Activated T-helper 1 cell treated with anti-CD3 and anti-CD28 coated beads, Interleukin-12 subunit alpha, Interleukin-12 subunit beta, Interleukin-2, Interleukin-4 antibody, amounts not matched to agents 30 ng/mL and 10 ng/mL and 1 ng/mL, durations not matched to agents 14 hours and 24 hours and 36 hours (primary cell): ENCODE measurements around the gene SLC2A1. TPM values are rescaled to one million over a fixed set of nuclear protein-coding genes. Genes with fewer than 3 reads are reported as not detected.

Experiments used
- DNase-seq: peaks from one replicate; pipeline ENCODE4 v3.0.0; 2021; ENCODE audit warnings: low spot score
- H3K27ac Mint-ChIP-seq: one replicate; pipeline ENCODE4 v1.8.0; 2021; ENCODE audit warnings: mild to moderate bottlenecking, mixed read lengths
- H3K27me3 Mint-ChIP-seq: one replicate; pipeline ENCODE4 v1.8.0; 2022; ENCODE audit warnings: mild to moderate bottlenecking, moderate library complexity, mixed read lengths; ENCODE audit not compliant: insufficient read depth
- H3K36me3 Mint-ChIP-seq: one replicate; pipeline ENCODE4 v1.8.0; 2021; ENCODE audit warnings: low read depth, mixed read lengths
- H3K4me1 Mint-ChIP-seq: one replicate; pipeline ENCODE4 v1.8.0; 2021; ENCODE audit warnings: low read depth, mixed read lengths
- H3K4me3 Mint-ChIP-seq: one replicate; pipeline ENCODE4 v1.8.0; 2021; ENCODE audit warnings: mild to moderate bottlenecking, moderate library complexity, mixed read lengths
- H3K9me3 Mint-ChIP-seq: one replicate; pipeline ENCODE4 v1.8.0; 2021; ENCODE audit warnings: mixed read lengths
- intact Hi-C: fragments of 100-400 bp; cut with micrococcal nuclease; formaldehyde crosslinking; loops from one replicate; pipeline ENCODE4 v1.15.1; 2024
- total RNA-seq: library from RNA; stranded (reverse); gene quantifications from 2 replicates; pipeline ENCODE4 v1.2.3, GENCODE V29; 2022

Gene SLC2A1
- total RNA-seq, 1 donor from 2014 or later = 111 TPM

DNA sequence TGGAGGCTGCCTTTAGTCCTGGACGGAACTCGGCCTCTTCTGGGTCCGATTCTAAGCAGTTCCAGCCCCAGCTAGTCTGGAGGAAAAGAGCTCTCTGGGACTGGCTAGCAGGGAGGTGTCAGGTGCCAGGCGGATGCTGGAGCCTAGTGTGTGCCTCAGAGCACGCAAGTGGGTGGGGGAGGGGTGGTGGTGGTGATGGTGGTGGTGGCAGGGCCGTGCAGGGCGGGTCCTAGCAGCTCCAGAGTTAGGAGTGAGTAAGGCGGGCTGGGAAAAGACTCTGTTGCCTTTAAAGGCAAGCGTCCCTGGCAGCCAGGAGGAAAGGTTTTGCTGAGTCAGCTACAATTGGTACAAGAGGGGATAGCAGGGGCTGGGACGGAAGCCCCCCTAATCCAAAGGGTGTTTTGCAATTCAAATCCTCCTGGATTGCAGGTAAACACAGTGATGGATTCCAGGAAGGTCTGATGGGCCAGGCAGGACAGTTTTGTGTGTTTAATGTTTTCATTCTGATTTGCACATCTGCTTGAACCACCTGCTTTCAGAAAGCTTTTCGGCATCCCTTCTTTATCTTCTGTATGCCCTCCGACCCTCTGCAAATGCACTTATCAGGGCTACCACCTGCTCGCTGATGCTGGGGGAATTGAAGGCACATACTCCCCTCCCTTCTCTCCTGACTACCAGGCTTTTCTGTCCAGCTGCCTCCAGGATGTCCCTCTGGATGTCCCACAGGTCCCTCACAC, 4.1 kb upstream of the SLC2A1 start:
- peaks cover 10% of the 10 kb centered on the region for H3K36me3 Mint-ChIP-seq
- no peak overlapping the region for H3K27ac Mint-ChIP-seq
- H3K27me3 Mint-ChIP-seq = peaks cover 6% of the 10 kb centered on the region
- peaks cover 26% of the 10 kb centered on the region for H3K4me1 Mint-ChIP-seq
- no peaks in the 10 kb centered on the region for H3K9me3 Mint-ChIP-seq
- no peak for DNase-seq
- intact Hi-C loops = no loop called here
- H3K4me3 Mint-ChIP-seq = no peak overlapping the region

- Mint-ChIP-seq H3K27me3 (peaks cover 6% of the 10 kb centered on the region), H3K9me3 (no peaks in the 10 kb centered on the region), H3K4me3 (no peak overlapping the region), H3K4me1 (peaks cover 32% of the 10 kb centered on the region), H3K36me3 (peaks cover 20% of the 10 kb centered on the region), H3K27ac (no peak overlapping the region)
- no peak for DNase-seq
- intact Hi-C loops = no loop called here
Measured at GRCh38 chr1:42961312-42962091, 2.8 kb upstream of the SLC2A1 start.

GRCh38 chr1:42960566-42961311, 2.1 kb upstream of the SLC2A1 start:
- intact Hi-C loops = no loop called here
- H3K9me3 Mint-ChIP-seq = no peaks in the 10 kb centered on the region
- peaks cover 37% of the 10 kb centered on the region for H3K4me1 Mint-ChIP-seq
- peaks cover 24% of the 10 kb centered on the region for H3K36me3 Mint-ChIP-seq
- H3K27me3 Mint-ChIP-seq = peaks cover 6% of the 10 kb centered on the region
- DNase-seq = no peak
- peak overlapping the region; percentile 97 for H3K4me3 Mint-ChIP-seq
- peak overlapping the region; percentile 35 for H3K27ac Mint-ChIP-seq

- intact Hi-C loops = no loop called here
- H3K4me1 Mint-ChIP-seq = peaks cover 43% of the 10 kb centered on the region
- H3K9me3 Mint-ChIP-seq = no peaks in the 10 kb centered on the region
- H3K27me3 Mint-ChIP-seq = peaks cover 6% of the 10 kb centered on the region
- peaks cover 28% of the 10 kb centered on the region for H3K36me3 Mint-ChIP-seq
- peak overlapping the region; percentile 97 for H3K4me3 Mint-ChIP-seq
- H3K27ac Mint-ChIP-seq = peak overlapping the region; percentile 13
- DNase-seq = no peak
Measured at GRCh38 chr1:42960122-42960390, 1.4 kb upstream of the SLC2A1 start.

GRCh38 chr1:42957880-42958487, 684 bp downstream of the SLC2A1 start:
- H3K27me3 Mint-ChIP-seq = peaks cover 2% of the 10 kb centered on the region
- H3K4me3 Mint-ChIP-seq = peak overlapping the region; percentile 94
- intact Hi-C loops = loop anchor here (1.0 to 10.0 kb wide), 10 partner anchors 17 to 697 kb away; partner anchors contain the start of genes C1orf50, CFAP57, EBNA1BP2 and FOXJ3
- peak; percentile 71 for DNase-seq
- H3K4me1 Mint-ChIP-seq = peaks cover 48% of the 10 kb centered on the region
- H3K27ac Mint-ChIP-seq = peak overlapping the region; percentile 91
- H3K36me3 Mint-ChIP-seq = peaks cover 40% of the 10 kb centered on the region
- no peaks in the 10 kb centered on the region for H3K9me3 Mint-ChIP-seq

DNA sequence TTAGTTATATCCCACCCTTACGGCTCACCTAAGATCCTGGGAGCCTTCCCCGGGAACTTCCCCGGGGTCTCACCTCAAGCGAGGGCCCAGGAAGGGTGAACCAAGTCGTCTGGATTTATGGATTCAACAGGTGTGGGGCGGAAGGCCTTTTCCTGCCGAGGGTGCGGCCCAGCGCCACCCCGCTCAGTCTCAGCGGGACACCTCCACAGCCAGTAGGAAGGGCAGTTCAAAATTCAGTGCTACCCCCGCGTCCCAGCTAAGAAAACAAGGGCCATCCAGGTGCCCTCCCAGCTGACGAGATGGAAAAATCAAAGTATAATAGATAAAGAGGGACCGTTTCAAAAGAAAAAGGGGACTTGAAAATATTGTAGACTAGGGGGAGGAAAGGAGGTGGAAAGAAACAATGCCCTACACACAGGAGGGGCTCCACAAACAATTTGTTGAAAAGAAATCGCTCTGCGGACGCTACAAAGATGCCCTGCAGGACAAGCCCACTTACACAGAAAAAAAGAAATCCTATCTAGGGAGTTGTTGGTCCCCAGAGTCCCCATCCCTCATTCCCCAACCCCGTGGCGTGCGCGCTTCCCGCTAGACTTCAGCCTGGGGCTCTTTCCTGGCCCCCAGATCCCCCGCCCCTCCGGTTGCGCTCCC, 1.3 kb downstream of the SLC2A1 start:
- intact Hi-C loops = loop anchor here (10.0 kb wide), 3 partner anchors 503 to 697 kb away; partner anchors contain the start of genes FOXJ3, KDM4A, PPCS and ZMYND12
- peaks cover 53% of the 10 kb centered on the region for H3K4me1 Mint-ChIP-seq
- peaks cover 40% of the 10 kb centered on the region for H3K36me3 Mint-ChIP-seq
- H3K27ac Mint-ChIP-seq = peak overlapping the region; percentile 91
- peak overlapping the region; percentile 94 for H3K4me3 Mint-ChIP-seq
- no peaks in the 10 kb centered on the region for H3K9me3 Mint-ChIP-seq
- DNase-seq = no peak
- H3K27me3 Mint-ChIP-seq = peaks cover 2% of the 10 kb centered on the region

GRCh38 chr1:42956739-42957138, 1.9 kb downstream of the SLC2A1 start:
- peaks cover 2% of the 10 kb centered on the region for H3K27me3 Mint-ChIP-seq
- intact Hi-C loops = loop anchor here (10.0 kb wide), 3 partner anchors 502 to 698 kb away; partner anchors contain the start of genes FOXJ3, KDM4A, PPCS and ZMYND12

GRCh38 chr1:42955311-42956063, 3.2 kb downstream of the SLC2A1 start:
- no peak for DNase-seq
- H3K27me3 Mint-ChIP-seq = no peaks in the 10 kb centered on the region
- intact Hi-C loops = loop anchor here (10.0 kb wide), 3 partner anchors 501 to 699 kb away; partner anchors contain the start of genes FOXJ3, KDM4A, PPCS and ZMYND12
- H3K4me1 Mint-ChIP-seq = peaks cover 63% of the 10 kb centered on the region
- H3K36me3 Mint-ChIP-seq = peaks cover 41% of the 10 kb centered on the region
- H3K27ac Mint-ChIP-seq = peak overlapping the region; percentile 72
- H3K9me3 Mint-ChIP-seq = no peaks in the 10 kb centered on the region
- H3K4me3 Mint-ChIP-seq = peak overlapping the region; percentile 80

More at GRCh38 chr1:42956739-42957138, 1.9 kb downstream of the SLC2A1 start:
- DNase-seq = no peak
- peak overlapping the region; percentile 91 for H3K27ac Mint-ChIP-seq
- no peaks in the 10 kb centered on the region for H3K9me3 Mint-ChIP-seq
- peaks cover 41% of the 10 kb centered on the region for H3K36me3 Mint-ChIP-seq
- peak overlapping the region; percentile 94 for H3K4me3 Mint-ChIP-seq
- H3K4me1 Mint-ChIP-seq = peaks cover 59% of the 10 kb centered on the region

- no peaks in the 10 kb centered on the region for H3K9me3 Mint-ChIP-seq
- H3K4me3 Mint-ChIP-seq = peak overlapping the region; percentile 50
- peak overlapping the region; percentile 46 for H3K27ac Mint-ChIP-seq
Measured at GRCh38 chr1:42953182-42954180, 5.2 kb downstream of the SLC2A1 start.

GRCh38 chr1:42952303-42953001, 6.2 kb downstream of the SLC2A1 start:
- Mint-ChIP-seq H3K4me1 (peaks cover 81% of the 10 kb centered on the region), H3K27me3 (no peaks in the 10 kb centered on the region), H3K4me3 (peak overlapping the region; percentile 55), H3K36me3 (peaks cover 50% of the 10 kb centered on the region), H3K9me3 (no peaks in the 10 kb centered on the region), H3K27ac (peak overlapping the region; percentile 68)
- DNase-seq = no peak
- intact Hi-C loops = loop anchor here (10.0 kb wide), 3 partner anchors 498 to 702 kb away; partner anchors contain the start of genes FOXJ3, KDM4A, PPCS and ZMYND12

More at GRCh38 chr1:42953182-42954180, 5.2 kb downstream of the SLC2A1 start:
- no peak for DNase-seq
- Mint-ChIP-seq H3K27me3 (no peaks in the 10 kb centered on the region), H3K36me3 (peaks cover 48% of the 10 kb centered on the region), H3K4me1 (peaks cover 70% of the 10 kb centered on the region)
- intact Hi-C loops = loop anchor here (10.0 kb wide), 3 partner anchors 499 to 701 kb away; partner anchors contain the start of genes FOXJ3, KDM4A, PPCS and ZMYND12
